Activated CD4-positive, alpha-beta T cell treated with anti-CD3 and anti-CD28 coated beads for 4 hours (primary cell): ENCODE results near the gene ZNF324B.
A peak's percentile ranks its signal among the peaks of the same experiment; 100 is the strongest.
"Not testable (repeated sequence)": the region's sequence is repeated elsewhere in the genome, so short reads cannot be mapped to it uniquely, and the experiment has no call there.

Experiments
- DNase-seq, 2 donors: peaks; one replicate each; pipeline ENCODE4 v3.0.0-alpha.2; 2020

The ZNF324B gene

DNA sequence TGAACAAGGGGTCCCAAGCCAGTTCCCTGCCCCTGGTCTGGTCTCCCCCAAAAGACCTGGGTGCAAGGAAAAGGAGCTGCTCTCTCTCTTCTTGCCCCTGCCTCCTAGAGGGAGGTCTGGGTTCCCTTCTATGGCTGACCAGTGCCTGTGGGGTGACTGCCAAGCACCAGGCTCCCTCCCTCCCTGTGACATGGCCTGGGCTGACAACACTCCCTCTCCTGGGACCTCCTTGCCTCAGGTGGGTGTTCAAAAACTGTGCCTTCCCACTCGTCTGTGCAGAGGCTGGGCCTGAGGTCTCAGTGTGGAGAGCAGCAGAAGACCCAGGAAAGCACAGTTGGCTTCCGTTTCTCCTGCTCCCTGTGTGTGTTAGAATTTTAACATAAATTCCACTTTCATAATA is 29.4 kb downstream of the ZNF324B start:
- no peak for DNase-seq

DNA sequence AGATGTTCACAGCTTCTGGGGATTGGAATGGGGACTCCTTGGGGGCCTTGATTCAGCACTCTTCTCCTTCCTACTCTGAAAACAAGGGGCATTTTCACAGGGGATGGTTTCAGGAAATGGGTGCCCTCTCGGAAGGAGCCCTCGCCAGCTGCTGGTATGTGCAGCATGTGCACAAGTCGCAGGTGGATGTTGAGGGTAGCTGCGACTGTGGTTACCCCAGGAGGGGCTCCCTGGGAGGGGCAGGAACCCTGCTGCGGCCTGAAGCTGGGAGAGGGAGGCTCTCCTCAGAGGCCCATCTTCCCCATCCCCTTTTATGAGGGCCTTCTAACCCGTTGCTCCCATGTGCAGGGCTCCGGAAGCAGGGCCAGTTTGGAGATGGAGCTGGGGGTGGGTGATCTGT is 30.9 kb downstream of the ZNF324B start:
- DNase-seq, result no peak

DNA sequence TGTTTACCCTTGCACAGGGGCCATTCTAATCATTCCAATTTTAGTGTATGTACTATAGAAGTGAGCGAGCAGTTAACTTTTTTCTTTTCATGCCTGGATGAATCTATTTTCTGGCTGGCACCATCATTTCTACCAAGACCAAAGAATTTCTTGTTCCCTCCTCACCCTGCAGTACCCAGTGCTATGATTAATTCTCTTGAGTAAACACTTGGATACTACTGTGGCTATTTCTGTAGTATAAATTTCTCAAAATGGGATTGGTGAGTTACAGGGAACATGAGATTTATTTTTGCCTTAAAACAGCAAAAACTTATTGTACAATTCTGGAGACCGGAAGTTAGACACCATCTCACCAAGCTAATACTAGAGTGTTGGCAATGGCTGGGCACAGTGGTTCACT is 32.4 kb downstream of the ZNF324B start:
- no peak for DNase-seq

DNA sequence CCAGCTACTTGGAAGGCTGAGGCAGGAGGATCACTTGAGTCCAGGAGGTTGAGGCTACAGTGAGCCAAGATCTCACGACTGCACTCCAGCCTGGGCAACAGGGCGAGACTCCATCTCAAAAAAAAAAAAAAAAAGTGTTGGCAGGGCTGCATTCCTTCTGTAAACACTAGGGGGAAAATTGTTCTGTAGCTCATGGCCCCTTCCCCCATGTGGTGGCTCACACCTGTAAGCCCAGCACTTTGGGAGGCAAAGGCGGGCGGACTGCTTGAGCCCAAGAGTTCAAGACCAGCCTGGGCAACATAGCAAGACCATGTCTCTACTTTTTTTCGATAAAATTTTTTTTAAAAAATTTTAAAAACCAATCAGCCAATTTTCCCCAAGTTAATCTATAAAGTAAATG is 32.9 kb downstream of the ZNF324B start:
- not testable (repeated sequence) for DNase-seq

DNA sequence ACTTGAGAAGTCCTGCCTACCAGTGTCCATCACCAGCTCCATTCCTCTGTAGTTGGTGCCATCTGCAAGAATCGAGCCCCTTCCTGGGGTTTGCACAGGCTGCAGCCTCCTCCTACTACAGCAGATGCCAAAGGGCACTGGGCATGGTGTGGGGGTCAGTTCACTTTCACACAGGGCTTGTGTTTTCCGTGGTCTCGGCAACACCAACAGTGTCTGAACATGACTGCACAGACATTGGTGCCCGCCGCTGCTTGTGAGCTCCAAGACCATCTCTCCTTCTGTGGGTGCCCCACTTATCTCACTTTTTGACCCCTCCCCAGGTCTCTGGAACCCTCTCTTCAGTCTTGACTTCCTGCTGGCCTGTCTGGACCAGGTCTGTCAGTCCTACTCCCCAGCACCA is 40.0 kb downstream of the ZNF324B start:
- DNase-seq, result no peak

DNA sequence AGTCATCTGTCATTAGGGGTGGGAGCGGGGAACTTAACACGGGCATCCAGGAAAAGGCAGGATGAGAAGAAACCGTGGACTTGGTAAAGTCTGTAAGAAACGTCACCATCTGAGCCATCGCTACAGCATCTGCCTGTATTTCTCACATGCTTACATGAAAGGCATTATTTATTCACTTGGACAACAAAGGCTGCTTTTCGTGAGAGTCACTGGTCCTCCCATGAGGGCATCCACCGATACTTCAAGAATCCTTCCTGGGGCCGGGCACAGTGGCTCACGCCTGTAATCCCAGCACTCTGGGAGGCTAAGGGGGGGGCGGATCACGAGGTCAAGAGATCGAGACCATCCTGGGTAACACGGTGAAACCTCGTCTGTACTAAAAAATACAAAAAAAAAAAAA is 40.8 kb downstream of the ZNF324B start:
- DNase-seq, result no peak

DNA sequence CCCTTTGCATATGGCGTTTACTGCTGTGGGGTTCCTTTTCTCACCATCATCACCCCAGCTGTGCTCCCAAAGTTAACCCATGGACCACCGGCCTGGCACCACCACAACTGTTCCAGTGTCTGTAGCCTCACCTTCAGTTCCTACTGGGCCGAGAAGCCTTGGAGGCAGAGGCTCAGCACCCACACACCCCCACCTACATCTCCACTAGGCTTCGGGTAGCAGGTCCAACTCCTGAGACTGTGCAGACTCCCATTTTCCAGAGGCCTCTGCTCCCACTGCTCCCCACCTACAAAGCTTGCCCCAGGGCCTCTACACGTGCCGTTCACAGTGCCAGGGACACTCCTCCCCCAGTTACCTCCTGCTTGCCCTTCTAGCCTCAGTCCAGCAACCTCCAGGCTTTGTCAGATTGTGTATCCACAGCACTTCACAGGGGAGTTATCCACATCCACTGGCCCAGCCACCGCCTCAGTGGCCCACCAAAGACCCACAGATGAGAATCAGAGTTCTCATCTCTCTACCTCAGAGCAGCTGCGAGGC is 46.3 kb downstream of the ZNF324B start:
- no peak for DNase-seq

DNA sequence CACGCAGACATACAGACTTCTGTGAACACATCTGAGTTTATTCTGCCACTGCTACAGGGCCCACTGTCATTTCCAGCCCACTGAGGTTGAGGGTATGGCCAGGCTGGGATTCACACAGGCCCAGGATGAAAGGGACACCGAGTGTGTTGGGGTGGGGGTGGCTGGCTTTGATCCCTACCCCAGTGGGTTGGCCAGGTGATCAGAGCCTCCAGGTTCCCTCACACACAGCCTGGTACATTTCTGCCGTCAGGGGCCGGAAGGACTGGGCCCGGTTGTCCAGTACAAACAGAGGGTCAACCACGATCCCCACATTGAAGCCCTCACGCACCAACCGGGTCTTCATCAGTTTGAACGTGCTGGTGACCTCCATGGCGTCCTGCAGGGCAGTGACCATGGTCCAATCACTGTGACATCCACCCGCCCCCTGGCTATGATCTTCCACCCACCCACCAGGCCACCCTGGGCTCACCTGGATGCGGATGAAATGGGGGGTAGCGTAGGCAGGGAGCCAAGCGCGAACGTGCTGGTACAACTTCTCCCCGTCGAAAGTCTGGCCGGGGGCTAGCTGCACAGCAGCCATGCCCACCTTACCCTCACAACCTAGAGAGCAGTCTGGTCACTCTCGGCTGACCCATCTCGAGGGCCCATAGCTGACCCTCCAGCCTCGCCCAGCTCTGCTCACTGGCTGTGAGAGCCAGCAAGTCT is 47.0 kb downstream of the ZNF324B start:
- no peak for DNase-seq

DNA sequence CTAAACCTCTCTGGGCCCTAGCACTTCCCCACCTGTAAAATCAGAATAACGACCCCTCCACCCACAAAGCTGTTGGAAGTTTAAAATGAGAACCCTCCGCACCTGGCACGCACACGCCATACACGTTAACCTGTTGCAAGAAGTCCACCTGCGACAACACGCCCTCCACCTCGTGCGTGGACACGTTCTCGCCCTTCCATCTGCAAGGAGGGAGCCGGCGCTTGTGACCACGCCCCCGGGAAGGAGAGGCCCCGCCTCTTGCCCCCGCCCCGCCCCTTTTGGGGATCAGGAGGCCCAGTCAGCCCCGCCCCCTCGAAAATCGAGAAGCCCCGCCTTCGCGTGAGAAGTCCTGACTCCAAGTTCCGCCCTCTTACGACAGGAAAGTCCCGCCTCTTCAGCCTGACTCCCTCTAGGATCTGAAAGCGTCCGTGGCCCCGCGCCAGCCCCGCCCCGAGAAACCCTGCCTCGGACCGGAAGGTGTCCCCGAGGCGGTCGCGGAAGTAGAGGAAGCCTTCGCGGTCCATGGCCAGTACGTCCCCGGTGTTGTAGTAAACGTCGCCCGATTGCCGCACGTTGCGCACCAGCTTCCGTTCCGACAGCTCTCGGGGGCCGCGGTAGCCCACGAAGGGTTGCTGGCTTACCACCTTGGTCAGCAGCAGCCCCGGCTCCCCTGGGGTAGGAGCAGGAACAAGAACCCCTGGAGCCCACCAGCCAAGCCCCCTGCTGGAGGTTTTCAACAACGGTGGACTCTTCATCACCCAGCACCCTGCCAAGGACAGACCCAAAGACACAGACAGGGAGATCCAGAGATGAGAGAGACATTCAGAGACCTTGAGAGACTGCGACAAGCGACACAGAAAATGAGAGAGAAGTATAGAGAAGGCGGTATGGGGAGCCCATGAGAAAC is 47.9 kb downstream of the ZNF324B start:
- DNase-seq, result peak; percentile 95 to 97

DNA sequence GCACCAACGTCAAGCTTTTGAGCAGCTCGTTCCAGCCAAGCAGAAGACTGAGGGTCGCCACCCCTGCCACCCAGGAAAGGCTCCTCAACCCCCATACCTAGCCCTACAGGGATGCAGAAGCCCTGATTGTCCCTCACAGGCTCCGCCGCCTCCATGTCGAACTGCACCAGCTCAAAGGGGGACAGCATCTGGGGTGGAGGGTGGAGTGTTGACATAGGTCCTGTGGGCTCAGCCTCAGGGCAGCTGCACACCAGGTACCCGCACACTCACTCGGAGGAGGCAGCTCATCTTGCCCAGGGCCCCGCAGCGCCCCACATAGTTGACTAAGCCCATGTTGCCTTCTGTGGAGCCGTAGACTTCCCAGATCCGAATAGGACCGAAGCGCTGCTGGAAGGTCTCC is 48.8 kb downstream of the ZNF324B start:
- no peak for DNase-seq
